Spleen (tissue), 11 donors: ENCODE results near the gene NKAIN4. TPM values are rescaled to one million over a fixed set of nuclear protein-coding genes. Genes with fewer than 3 reads are reported as not detected.
A peak's percentile ranks its signal among the peaks of the same experiment; 100 is the strongest.

Experiments used
- DNase-seq: peaks from one replicate; pipeline ENCODE4 v3.0.0-alpha.2; 2020
- H3K27ac ChIP-seq, 8 donors: fragments of 200-600 bp; sonication (generic) in 7 of 8; 1 replicate in 4 of 8; 2 replicates in 4 of 8; pipeline versions ENCODE4 v1.5.0 to v1.8.0; 2016 to 2021; ENCODE audit warnings: inconsistent platforms in 4 of 8, mild to moderate bottlenecking in 4 of 8, moderate library complexity in 1 of 8
- H3K27me3 ChIP-seq, 7 donors: fragments of 200-600 bp; sonication (generic) in 6 of 7; replicated peaks in 1 of 7; 1 replicate in 4 of 7; 2 replicates in 3 of 7; pipeline versions ENCODE4 v1.5.0 to v1.8.0; 2016 to 2021; ENCODE audit warnings: inconsistent platforms in 3 of 7, mild to moderate bottlenecking in 1 of 7
- H3K36me3 ChIP-seq, 6 donors: fragments of 200-600 bp; sonication (generic) in 5 of 6; 1 replicate in 4 of 6; 2 replicates in 2 of 6; pipeline versions ENCODE4 v1.5.0 to v1.8.0; 2016 to 2021; ENCODE audit warnings: inconsistent platforms in 2 of 6
- H3K4me1 ChIP-seq, 6 donors: fragments of 200-600 bp; sonication (generic) in 5 of 6; 1 replicate in 3 of 6; 2 replicates in 3 of 6; pipeline versions ENCODE4 v1.5.0 to v1.8.0; 2016 to 2021; ENCODE audit warnings: inconsistent platforms in 3 of 6
- H3K4me3 ChIP-seq, 8 donors: fragments of 200-600 bp; sonication (generic) in 7 of 8; 1 replicate in 4 of 8; 2 replicates in 4 of 8; pipeline versions ENCODE4 v1.5.0 to v1.8.0; 2016 to 2021; ENCODE audit warnings: inconsistent platforms in 4 of 8, mild to moderate bottlenecking in 4 of 8, moderate library complexity in 2 of 8
- H3K9me3 ChIP-seq, 8 donors: fragments of 200-600 bp; sonication (generic) in 7 of 8; 1 replicate in 4 of 8; 2 replicates in 4 of 8; pipeline versions ENCODE4 v1.5.0 to v1.8.0; 2016 to 2021; ENCODE audit warnings: inconsistent platforms in 4 of 8
- POLR2A ChIP-seq, 3 donors: fragments of 450-650 bp; IDR thresholded peaks; one replicate each; pipeline ENCODE4 v1.5.1; 2017; ENCODE audit warnings: antibody characterized with exemption in 3 of 3, mild to moderate bottlenecking in 1 of 3
- POLR2AphosphoS5 ChIP-seq, 3 donors: sonication (generic); formaldehyde crosslinking; IDR thresholded peaks; one replicate each; pipeline ENCODE4 v1.5.1; 2017; ENCODE audit warnings: antibody characterized with exemption in 3 of 3
- WGBS, 5 donors: extraction: QIAGEN DNeasy Blood & Tissue Kit in 3 of 5; methylation state at CpG; one replicate each; pipeline versions ENCODE4 v1.1.5 to v1.1.7; 2013 to 2018; 5-methylcytosine and 5-hydroxymethylcytosine counted together
- intact Hi-C: fragments of 100-400 bp; cut with DNase I; formaldehyde crosslinking; loops from one replicate; pipeline ENCODE4 v1.15.0; 2023; ENCODE audit warnings: low total_unique reads
- polyA plus RNA-seq, 3 donors: library from polyadenylated mRNA; stranded (reverse); fragments of 200-250 nt; gene quantifications; one replicate each; pipeline ENCODE4 v1.2.1, GENCODE V29; 2013
- total RNA-seq, 7 donors: library from RNA; depleted of rRNA in 3 of 7; stranded (reverse); fragments of >200 nt in 3 of 7; fragmentation: NEBNext Ultra II Directional in 4 of 7; extraction: Animal tissue kit (Norgen Biotek cat#: 25700) in 4 of 7; gene quantifications; one replicate each; pipeline versions ENCODE4 v1.1.0 to v1.2.1, GENCODE V29; 2016 to 2021
- TF ChIP-seq, protein P1 (sequence below), 11 experiments: fragments of 200-600 bp in 7 of 11; fragments of 450-650 bp in 4 of 11; sonication (generic) in 4 of 11; IDR thresholded peaks in 8 of 11; conservative IDR thresholded peaks in 3 of 11; 1 replicate in 7 of 11; 2 replicates in 4 of 11; pipeline versions ENCODE4 v1.4.0 to v1.8.0; 2016 to 2021; ENCODE audit warnings: antibody characterized with exemption in 11 of 11, inconsistent platforms in 4 of 11, mild to moderate bottlenecking in 1 of 11
- donor health status: healthy with polysubstance abuse.
- donor health status: DM: no; HTN: no; CAD: no; lungs with moderate emphysema.
- donor health status: DM: no; HTN: no; CAD: no.
- donor health status: Bipolar disorder and iron deficiency.
- donor health status: healthy.
- donor health status: DM: no; HTN: no; CAD: no.
- donor health status: DM: yes; HTN: yes; CAD: no.

Gene NKAIN4
- total and polyA plus RNA-seq, 10 donors, result 0.09 TPM; not detected in 9

DNA sequence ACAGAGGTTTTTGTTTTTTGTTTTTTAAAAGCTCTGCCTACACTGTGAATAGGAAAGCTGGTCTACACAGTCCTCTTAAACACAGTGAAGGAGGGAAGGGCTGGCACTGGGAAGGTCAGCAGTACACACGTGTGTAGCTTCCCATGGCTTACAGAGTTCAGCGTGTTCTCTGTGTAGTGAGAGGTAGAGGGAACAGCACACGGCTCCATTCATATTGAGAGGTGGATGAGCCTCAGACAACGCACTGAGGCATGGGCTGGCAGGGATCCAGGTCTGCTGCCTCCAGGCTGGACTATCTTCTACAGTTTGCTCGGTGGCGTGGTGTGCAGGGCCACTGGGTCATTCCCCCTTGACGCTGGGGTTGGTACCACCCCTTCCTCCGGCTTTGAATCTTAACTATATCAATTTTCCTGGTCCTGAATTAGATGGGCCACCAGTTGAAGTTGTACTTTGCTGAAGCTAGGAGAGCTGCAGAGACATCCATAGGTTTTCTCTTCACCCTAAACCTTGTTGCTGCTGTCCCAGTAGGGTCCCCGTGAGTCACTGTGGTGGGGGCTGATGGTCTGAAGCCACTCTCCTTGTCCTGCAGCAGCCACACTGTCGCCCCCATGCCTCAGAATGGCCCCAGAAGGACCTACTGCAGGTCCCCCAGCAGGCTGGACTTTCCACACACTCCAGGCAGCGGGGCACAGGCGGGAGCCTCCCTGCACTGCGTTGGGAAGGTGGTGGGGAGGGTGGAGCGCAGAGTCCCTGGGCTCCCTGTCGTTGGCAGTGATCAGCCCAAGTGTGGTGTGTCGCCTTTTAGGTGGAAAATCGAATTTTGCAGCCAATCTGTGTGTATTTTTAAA lies 20.3 kb upstream of the NKAIN4 start:
- 80 to 89% (median 86%) methylated on average over 17 of the region's 17 CpGs for WGBS, 5 donors
- no peaks in the 10 kb centered on the region for H3K9me3 ChIP-seq
- intact Hi-C loops, result no loop called here
- no peak overlapping the region for H3K27ac ChIP-seq
- TF ChIP-seq POLR2AphosphoS5 (IDR thresholded peaks at IDR 0.05) (no peak), POLR2A (IDR thresholded peaks at IDR 0.05) (no peak)
- TF ChIP-seq, protein P1, sequence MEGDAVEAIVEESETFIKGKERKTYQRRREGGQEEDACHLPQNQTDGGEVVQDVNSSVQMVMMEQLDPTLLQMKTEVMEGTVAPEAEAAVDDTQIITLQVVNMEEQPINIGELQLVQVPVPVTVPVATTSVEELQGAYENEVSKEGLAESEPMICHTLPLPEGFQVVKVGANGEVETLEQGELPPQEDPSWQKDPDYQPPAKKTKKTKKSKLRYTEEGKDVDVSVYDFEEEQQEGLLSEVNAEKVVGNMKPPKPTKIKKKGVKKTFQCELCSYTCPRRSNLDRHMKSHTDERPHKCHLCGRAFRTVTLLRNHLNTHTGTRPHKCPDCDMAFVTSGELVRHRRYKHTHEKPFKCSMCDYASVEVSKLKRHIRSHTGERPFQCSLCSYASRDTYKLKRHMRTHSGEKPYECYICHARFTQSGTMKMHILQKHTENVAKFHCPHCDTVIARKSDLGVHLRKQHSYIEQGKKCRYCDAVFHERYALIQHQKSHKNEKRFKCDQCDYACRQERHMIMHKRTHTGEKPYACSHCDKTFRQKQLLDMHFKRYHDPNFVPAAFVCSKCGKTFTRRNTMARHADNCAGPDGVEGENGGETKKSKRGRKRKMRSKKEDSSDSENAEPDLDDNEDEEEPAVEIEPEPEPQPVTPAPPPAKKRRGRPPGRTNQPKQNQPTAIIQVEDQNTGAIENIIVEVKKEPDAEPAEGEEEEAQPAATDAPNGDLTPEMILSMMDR (IDR thresholded peaks at IDR 0.05 in 8 of 11, conservative IDR thresholded peaks at IDR 0.05 in 3 of 11), result no peak
- H3K27me3 ChIP-seq, result no peaks in the 10 kb centered on the region
- peaks cover 0 to 45% (median 40%) of the 10 kb centered on the region in 6 donors for H3K36me3 ChIP-seq
- peaks cover 14 to 46% (median 30%) of the 10 kb centered on the region in 6 donors for H3K4me1 ChIP-seq
- no peak for DNase-seq
- no peak overlapping the region for H3K4me3 ChIP-seq

DNA sequence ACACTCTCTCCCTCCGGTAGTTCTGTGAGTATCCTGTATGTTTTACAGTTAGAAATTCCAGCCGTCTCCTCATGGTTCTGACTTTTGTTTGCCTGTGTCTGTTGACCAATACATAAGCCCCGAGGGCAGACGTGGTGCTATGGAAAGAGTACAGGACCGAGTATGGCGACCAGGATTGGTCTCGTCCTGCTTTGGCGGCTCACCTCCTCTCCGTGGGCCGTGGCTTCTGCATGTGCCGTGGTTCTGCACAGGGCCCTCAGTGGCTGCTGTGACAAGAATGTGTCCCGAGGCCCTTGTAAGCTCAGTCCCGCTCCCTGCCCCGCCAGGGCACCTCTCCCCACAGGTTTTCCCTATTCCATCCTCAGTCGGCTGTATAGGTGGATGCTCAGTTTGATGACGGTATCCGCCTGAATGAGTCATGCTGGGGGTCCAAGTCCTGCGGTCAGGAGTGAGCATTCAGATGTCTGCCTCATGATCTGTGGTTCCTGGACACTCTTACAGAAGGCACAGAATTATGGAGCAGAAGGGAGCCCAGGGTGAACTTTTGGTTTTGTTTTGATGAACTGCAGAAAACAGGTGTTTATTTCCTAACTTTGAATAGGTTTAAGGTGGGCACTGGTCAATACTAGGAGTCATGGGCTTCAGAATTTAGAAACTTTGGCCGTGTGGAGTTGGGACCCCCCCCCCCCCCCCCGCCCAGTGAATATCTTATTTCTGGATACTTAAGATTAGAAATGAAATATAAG lies 19.5 kb upstream of the NKAIN4 start:
- no peak for DNase-seq
- Histone ChIP-seq H3K4me1 (peaks cover 14 to 46% (median 30%) of the 10 kb centered on the region in 6 donors), H3K9me3 (no peaks in the 10 kb centered on the region), H3K27me3 (no peaks in the 10 kb centered on the region), H3K36me3 (peaks cover 0 to 37% (median 32%) of the 10 kb centered on the region in 6 donors), H3K4me3 (peak overlapping the region; percentile 68 to 99 (median 93)), H3K27ac (peak overlapping the region in 1 of 8 donors; percentile 91)
- intact Hi-C loops, result no loop called here
- 43 to 59% (median 53%) methylated on average over 19 to 20 of the region's 20 CpGs for WGBS, 5 donors
- TF ChIP-seq POLR2AphosphoS5 (IDR thresholded peaks at IDR 0.05), result no peak
- TF ChIP-seq, protein P1 (IDR thresholded peaks at IDR 0.05 in 8 of 11, conservative IDR thresholded peaks at IDR 0.05 in 3 of 11), result no peak
- TF ChIP-seq POLR2A (IDR thresholded peaks at IDR 0.05), result no peak

DNA sequence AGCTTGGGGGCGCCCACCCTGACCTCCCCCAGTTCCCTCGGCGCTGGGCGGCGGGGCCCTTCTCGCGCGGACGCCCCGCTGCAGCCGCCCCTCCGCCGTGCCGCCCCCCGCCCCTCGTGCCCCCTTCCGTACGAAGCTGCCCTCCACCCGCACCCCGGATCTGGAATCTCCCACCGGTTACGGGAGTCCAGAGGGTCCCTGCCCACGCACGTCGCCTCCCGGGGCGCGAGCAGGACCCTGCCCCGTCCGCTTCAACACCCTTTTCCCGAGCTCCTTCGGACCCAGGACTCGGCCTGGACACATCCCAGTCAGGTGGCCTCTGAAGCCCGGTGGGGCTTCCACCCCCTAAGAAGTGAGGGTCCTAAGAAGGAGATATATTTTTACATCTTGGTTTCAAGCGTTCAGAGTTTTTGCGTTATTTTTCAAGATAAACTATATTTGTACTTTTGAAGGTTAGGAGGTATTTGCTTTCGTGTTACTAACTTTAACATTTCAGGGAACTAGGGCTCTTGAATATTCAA lies 18.9 kb upstream of the NKAIN4 start:
- peaks cover 0 to 4% (median 0%) of the 10 kb centered on the region in 7 donors for H3K27me3 ChIP-seq
- WGBS, 5 donors, result 0 to 1% (median 1%) methylated on average over 22 to 37 of the region's 37 CpGs
- DNase-seq, result no peak
- H3K36me3 ChIP-seq, result peaks cover 0 to 30% (median 25%) of the 10 kb centered on the region in 6 donors
- intact Hi-C loops, result no loop called here
- no peak for TF ChIP-seq POLR2AphosphoS5 (IDR thresholded peaks at IDR 0.05)
- TF ChIP-seq, protein P1 (IDR thresholded peaks at IDR 0.05 in 8 of 11, conservative IDR thresholded peaks at IDR 0.05 in 3 of 11), result no peak
- TF ChIP-seq POLR2A (IDR thresholded peaks at IDR 0.05), result no peak
- peak overlapping the region; percentile 37 to 91 (median 81) for H3K27ac ChIP-seq
- H3K9me3 ChIP-seq, result no peaks in the 10 kb centered on the region
- peak overlapping the region; percentile 68 to 99 (median 93) for H3K4me3 ChIP-seq
- peaks cover 14 to 46% (median 30%) of the 10 kb centered on the region in 6 donors for H3K4me1 ChIP-seq
